NCI-H2171 treated with DMSO at 0.1 percent for 48 hours (cell line): ENCODE measurements around the gene GLYATL1.
"Not testable (repeated sequence)": the region's sequence is repeated elsewhere in the genome, so short reads cannot be mapped to it uniquely, and the experiment has no call there.

ENCODE experiments used
- DNase-seq: peaks from one replicate; lab custom pipeline; 2025; lab: John Stamatoyannopoulos, UW

The GLYATL1 gene

GRCh38 chr11:58998480-58999290, 59.4 kb downstream of the GLYATL1 start:
- DNase-seq, result no peak

- DNase-seq, result no peak
These were observed 60.0 kb downstream of the GLYATL1 start for GRCh38 chr11:58999291-58999680.

DNA sequence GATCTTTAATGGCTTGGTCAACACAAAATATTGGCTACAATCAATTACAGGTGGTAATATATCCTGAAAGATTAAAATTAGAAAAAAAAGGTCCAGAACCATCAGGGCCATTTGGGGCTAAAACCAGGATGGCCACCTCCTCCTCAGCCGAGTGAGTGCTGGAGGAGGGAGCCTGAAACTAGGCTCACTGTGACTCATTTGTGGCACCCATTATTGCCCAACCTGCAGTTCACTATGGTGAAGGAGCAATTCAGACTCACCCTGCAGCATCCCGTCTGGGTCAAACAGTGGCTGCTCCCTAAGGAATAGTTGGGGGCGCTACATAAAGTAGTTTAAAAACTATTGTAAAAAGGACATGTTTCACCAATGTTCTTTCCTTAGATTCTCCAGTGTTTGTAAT, 60.7 kb downstream of the GLYATL1 start:
- DNase-seq, result no peak

- not testable (repeated sequence) for DNase-seq
These were observed 62.7 kb downstream of the GLYATL1 start for GRCh38 chr11:59002006-59002405.
